ENCODE results near the gene UNC5C. TPM values are rescaled to one million over a fixed set of nuclear protein-coding genes. Genes with fewer than 3 reads are reported as not detected.

UNC5C gene
- total RNA-seq, 2 donors from 2014 or later: 5.3 to 10.0 TPM

GRCh38 chr4:95268819-95269565 is 279.8 kb downstream of the UNC5C start:
- ATAC-seq (ENCODE audit: insufficient number of reproducible peaks, low FRiP score, low read depth): no peak
- Histone ChIP-seq H3K9me3 (no peaks in the 10 kb centered on the region), H3K27ac (no peak overlapping the region)

GRCh38 chr4:95267081-95267480 is 281.7 kb downstream of the UNC5C start:
- Histone ChIP-seq H3K9me3 (no peaks in the 10 kb centered on the region), H3K27me3 (replicated peaks; ENCODE audit: insufficient read depth) (no peaks in the 10 kb centered on the region), H3K36me3 (no peaks in the 10 kb centered on the region), H3K4me1 (ENCODE audit: control insufficient read depth in 1 of 2, low read depth in 2 of 2) (peaks cover 0 to 4% of the 10 kb centered on the region in 2 donors), H3K4me3 (no peak overlapping the region), H3K27ac (no peak overlapping the region)
- no peak for TF ChIP-seq CTCF (IDR thresholded peaks at IDR 0.05)
- ATAC-seq (ENCODE audit: insufficient number of reproducible peaks, low FRiP score, low read depth): no peak
- no peak for DNase-seq (ENCODE audit: low spot score)

More at GRCh38 chr4:95268819-95269565, 279.8 kb downstream of the UNC5C start:
- H3K36me3 ChIP-seq: no peaks in the 10 kb centered on the region
- no peak for DNase-seq (ENCODE audit: low spot score)
- no peak for TF ChIP-seq CTCF (IDR thresholded peaks at IDR 0.05)
- peaks cover 0 to 4% of the 10 kb centered on the region in 2 donors for H3K4me1 ChIP-seq (ENCODE audit: control insufficient read depth in 1 of 2, low read depth in 2 of 2)
- H3K4me3 ChIP-seq: no peak overlapping the region
- H3K27me3 ChIP-seq (replicated peaks; ENCODE audit: insufficient read depth): no peaks in the 10 kb centered on the region

- Histone ChIP-seq H3K4me3 (no peak overlapping the region), H3K4me1 (ENCODE audit: control insufficient read depth in 1 of 2, low read depth in 2 of 2) (peaks cover 0 to 4% of the 10 kb centered on the region in 2 donors), H3K27ac (no peak overlapping the region), H3K27me3 (replicated peaks; ENCODE audit: insufficient read depth) (no peaks in the 10 kb centered on the region), H3K36me3 (no peaks in the 10 kb centered on the region), H3K9me3 (no peaks in the 10 kb centered on the region)
- ATAC-seq (ENCODE audit: insufficient number of reproducible peaks, low FRiP score, low read depth) (no peak), DNase-seq (ENCODE audit: low spot score) (no peak)
- no peak for TF ChIP-seq CTCF (IDR thresholded peaks at IDR 0.05)
Measured at GRCh38 chr4:95265814-95266740, 282.7 kb downstream of the UNC5C start.

GRCh38 chr4:95264843-95265242 is 283.9 kb downstream of the UNC5C start:
- DNase-seq (ENCODE audit: low spot score) (no peak), ATAC-seq (ENCODE audit: insufficient number of reproducible peaks, low FRiP score, low read depth) (no peak)
- H3K27me3 ChIP-seq (replicated peaks; ENCODE audit: insufficient read depth): no peaks in the 10 kb centered on the region
- H3K36me3 ChIP-seq: no peaks in the 10 kb centered on the region
- peaks cover 0 to 4% of the 10 kb centered on the region in 2 donors for H3K4me1 ChIP-seq (ENCODE audit: control insufficient read depth in 1 of 2, low read depth in 2 of 2)
- H3K4me3 ChIP-seq: no peak overlapping the region
- TF ChIP-seq CTCF (IDR thresholded peaks at IDR 0.05): no peak
- H3K27ac ChIP-seq: no peak overlapping the region
- no peaks in the 10 kb centered on the region for H3K9me3 ChIP-seq

- Histone ChIP-seq H3K9me3 (no peaks in the 10 kb centered on the region), H3K36me3 (no peaks in the 10 kb centered on the region), H3K27ac (no peak overlapping the region), H3K4me1 (ENCODE audit: control insufficient read depth in 1 of 2, low read depth in 2 of 2) (peaks cover 0 to 4% of the 10 kb centered on the region in 2 donors), H3K27me3 (replicated peaks; ENCODE audit: insufficient read depth) (no peaks in the 10 kb centered on the region), H3K4me3 (no peak overlapping the region)
- ATAC-seq (ENCODE audit: insufficient number of reproducible peaks, low FRiP score, low read depth) (no peak), DNase-seq (ENCODE audit: low spot score) (no peak)
- TF ChIP-seq CTCF (IDR thresholded peaks at IDR 0.05): no peak
Measured at GRCh38 chr4:95263960-95264359, 284.8 kb downstream of the UNC5C start.

Measured in thoracic aorta (tissue), 2 donors.